Pancreas (tissue), 10 donors: Measurements from ENCODE around the gene ERAP2. TPM values are rescaled to one million over a fixed set of nuclear protein-coding genes. Genes with fewer than 3 reads are reported as not detected.
"Not testable (repeated sequence)": the region's sequence is repeated elsewhere in the genome, so short reads cannot be mapped to it uniquely, and the experiment has no call there.

ENCODE experiments used
- ATAC-seq, 4 donors: fragments of 200-7000 bp; cut with Tn5 transposase; one replicate each; pipeline versions ENCODE4 v1.8.0 to v1.9.1; 2020; ENCODE audit warnings: mild to moderate bottlenecking in 4 of 4, moderate library complexity in 4 of 4
- DNase-seq, 6 donors: peaks; one replicate each; pipeline ENCODE4 v3.0.0-alpha.2; 2020
- FAIRE-seq: peaks from 2 replicates; lab custom pipeline; 2012; peaks lifted over from hg19 to GRCh38; lab: Jason Lieb, UNC
- H3K27ac ChIP-seq, 4 donors: fragments of 200-600 bp; sonication (generic); 1 replicate in 3 of 4; 2 replicates in 1 of 4; pipeline versions ENCODE4 v1.5.0 to v1.8.0; 2020
- H3K27me3 ChIP-seq, 4 donors: fragments of 200-600 bp; one replicate each; pipeline ENCODE4 v1.8.0; 2021
- H3K36me3 ChIP-seq, 3 donors: fragments of 200-600 bp; sonication (generic) in 1 of 3; one replicate each; pipeline versions ENCODE4 v1.5.0 to v1.8.0; 2020 to 2021
- H3K4me1 ChIP-seq, 3 donors: fragments of 200-600 bp; one replicate each; pipeline ENCODE4 v1.8.0; 2021
- H3K4me3 ChIP-seq, 4 donors: fragments of 200-600 bp; sonication (generic) in 2 of 4; one replicate each; pipeline versions ENCODE4 v1.5.0 to v1.8.0; 2020 to 2021
- H3K9me3 ChIP-seq, 4 donors: fragments of 200-600 bp; one replicate each; pipeline ENCODE4 v1.8.0; 2021
- CTCF ChIP-seq, 4 donors: fragments of 200-600 bp; sonication (generic) in 3 of 4; IDR thresholded peaks; one replicate each; pipeline versions ENCODE4 v1.5.0 to v1.8.0; 2021; ENCODE audit warnings: antibody characterized with exemption in 4 of 4
- WGBS, 2 donors: extraction: QIAGEN DNeasy Blood & Tissue Kit; methylation state at CpG; one replicate each; pipeline ENCODE4 v1.1.7; 2013; 5-methylcytosine and 5-hydroxymethylcytosine counted together
- intact Hi-C, 3 donors: fragments of 100-400 bp; cut with DNase I; formaldehyde crosslinking; loops; one replicate each; pipeline versions ENCODE4 v1.11.1 to v1.14.2; 2022
- polyA plus RNA-seq, 2 donors: library from polyadenylated mRNA; stranded (reverse); fragments of 200-250 nt; gene quantifications; one replicate each; pipeline ENCODE4 v1.2.3, GENCODE V29; 2013
- total RNA-seq, 6 donors: library from RNA; stranded (reverse); fragmentation: NEBNext Ultra II Directional in 4 of 6; extraction: Animal tissue kit (Norgen Biotek cat#: 25700) in 4 of 6; gene quantifications; one replicate each; pipeline versions ENCODE4 v1.2.1 to v1.2.4, GENCODE V29; 2021 to 2023
- donor health status: healthy with polysubstance abuse.
- donor health status: DM: no; HTN: no; CAD: no; lungs with moderate emphysema.
- donor health status: DM: no; HTN: no; CAD: no.
- donor health status: control.
- donor health status: control.
- donor health status: Bipolar disorder and iron deficiency.
- donor health status: DM: yes; HTN: yes; CAD: no.
- donor health status: DM: no; HTN: no; CAD: no.
- donor health status: DM: no; HTN: no; CAD: no.
- donor health status: DM: yes; HTN: yes; CAD: no.

Gene ERAP2
- total and polyA plus RNA-seq, 8 donors, result 0.22 to 9.3 (median 1.4) TPM

GRCh38 chr5:96927008-96927407, 50.7 kb downstream of the ERAP2 start:
- no peak for ATAC-seq
- Histone ChIP-seq H3K27me3 (no peaks in the 10 kb centered on the region), H3K4me3 (no peak overlapping the region), H3K9me3 (no peaks in the 10 kb centered on the region), H3K4me1 (peaks cover 0 to 5% (median 3%) of the 10 kb centered on the region in 3 donors), H3K27ac (no peak overlapping the region), H3K36me3 (no peaks in the 10 kb centered on the region)
- no peak for FAIRE-seq
- TF ChIP-seq CTCF (IDR thresholded peaks at IDR 0.05), result no peak
- intact Hi-C loops, result no loop called here
- DNase-seq, result no peak

GRCh38 chr5:96928931-96929708, 52.8 kb downstream of the ERAP2 start:
- Histone ChIP-seq H3K27ac (no peak overlapping the region), H3K4me1 (peaks cover 9 to 15% (median 12%) of the 10 kb centered on the region in 3 donors), H3K4me3 (no peak overlapping the region), H3K27me3 (no peaks in the 10 kb centered on the region), H3K9me3 (no peaks in the 10 kb centered on the region), H3K36me3 (no peaks in the 10 kb centered on the region)
- no peak for ATAC-seq
- DNase-seq, result no peak
- WGBS, 2 donors, result 93% methylated on average over 7 of the region's 7 CpGs
- no peak for TF ChIP-seq CTCF (IDR thresholded peaks at IDR 0.05)
- FAIRE-seq, result no peak
- intact Hi-C loops, result no loop called here

GRCh38 chr5:96930058-96930457, 53.8 kb downstream of the ERAP2 start:
- no peak for FAIRE-seq
- DNase-seq, result no peak
- peaks cover 5 to 13% (median 12%) of the 10 kb centered on the region in 3 donors for H3K4me1 ChIP-seq

GRCh38 chr5:96930589-96930988, 54.3 kb downstream of the ERAP2 start:
- Histone ChIP-seq H3K27me3 (no peaks in the 10 kb centered on the region), H3K4me1 (peaks cover 5 to 13% (median 12%) of the 10 kb centered on the region in 3 donors), H3K4me3 (no peak overlapping the region), H3K9me3 (no peaks in the 10 kb centered on the region), H3K36me3 (no peaks in the 10 kb centered on the region), H3K27ac (no peak overlapping the region)
- 94 to 96% methylated on average over 3 of the region's 3 CpGs for WGBS, 2 donors
- FAIRE-seq, result no peak
- DNase-seq, result no peak
- ATAC-seq, result no peak
- intact Hi-C loops, result no loop called here
- no peak for TF ChIP-seq CTCF (IDR thresholded peaks at IDR 0.05)

More at GRCh38 chr5:96930058-96930457, 53.8 kb downstream of the ERAP2 start:
- H3K4me3 ChIP-seq, result no peak overlapping the region
- no peaks in the 10 kb centered on the region for H3K9me3 ChIP-seq
- intact Hi-C loops, result no loop called here
- no peak for TF ChIP-seq CTCF (IDR thresholded peaks at IDR 0.05)
- no peaks in the 10 kb centered on the region for H3K36me3 ChIP-seq
- 78 to 82% methylated on average over 3 of the region's 3 CpGs for WGBS, 2 donors
- H3K27ac ChIP-seq, result no peak overlapping the region
- no peak for ATAC-seq
- no peaks in the 10 kb centered on the region for H3K27me3 ChIP-seq

GRCh38 chr5:96931037-96931436, 54.7 kb downstream of the ERAP2 start:
- H3K9me3 ChIP-seq, H3K4me3 ChIP-seq, DNase-seq, FAIRE-seq, H3K27ac ChIP-seq, ATAC-seq, H3K36me3 ChIP-seq, H3K27me3 ChIP-seq, intact Hi-C loops: not testable (repeated sequence)
- 96% methylated on average over 2 of the region's 2 CpGs for WGBS, 2 donors
- H3K4me1 ChIP-seq, result peaks cover 5 to 13% (median 12%) of the 10 kb centered on the region in 3 donors
